Measurements from ENCODE around the gene STXBP6. TPM values are rescaled to one million over a fixed set of nuclear protein-coding genes. Genes with fewer than 3 reads are reported as not detected.

The STXBP6 gene
- total and polyA plus RNA-seq, 12 donors: 0.06 to 3.7 (median 0.68) TPM

DNA sequence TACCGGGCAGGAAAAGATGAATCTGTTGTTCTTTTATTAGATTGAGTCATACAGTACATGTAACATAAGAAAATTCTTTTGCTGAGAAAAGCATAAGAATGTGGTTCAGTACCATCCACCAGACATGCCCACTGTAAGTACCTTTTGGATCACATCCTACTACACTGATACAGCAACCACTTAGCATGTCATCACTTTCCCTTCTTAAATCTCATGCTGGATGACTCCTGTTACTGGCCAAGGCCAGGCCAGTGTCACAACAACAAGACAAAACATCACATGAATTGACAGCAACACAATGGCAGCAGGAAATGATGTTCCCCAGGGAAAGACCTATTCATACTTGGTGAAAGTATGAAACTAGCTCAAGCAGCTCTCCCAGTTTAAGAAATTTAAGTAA lies 46.4 kb downstream of the STXBP6 start:
- intact Hi-C loops (cut with DNase I): no loop called here
- no peak for DNase-seq

GRCh38 chr14:25001601-25002000 lies 48.3 kb downstream of the STXBP6 start:
- no peak overlapping the region for H3K4me3 ChIP-seq
- H3K9me3 ChIP-seq (replicated peaks in 1 of 3): no peaks in the 10 kb centered on the region
- H3K36me3 ChIP-seq (replicated peaks in 1 of 2): no peaks in the 10 kb centered on the region
- H3K4me1 ChIP-seq (replicated peaks in 1 of 2): no peaks in the 10 kb centered on the region
- H3K27ac ChIP-seq: no peak overlapping the region
- no peak for TF ChIP-seq POLR2A (IDR thresholded peaks at IDR 0.05)
- H3K27me3 ChIP-seq: no peaks in the 10 kb centered on the region
- 47 to 56% (median 52%) methylated on average over 2 of the region's 2 CpGs for WGBS, 4 donors
- intact Hi-C loops (cut with DNase I): no loop called here
- no peak for DNase-seq

More for the DNA sequence above, 46.4 kb downstream of the STXBP6 start:
- WGBS, 4 donors: 86 to 92% (median 88%) methylated on average over 1 of the region's 1 CpG
- no peaks in the 10 kb centered on the region for H3K27me3 ChIP-seq
- no peaks in the 10 kb centered on the region for H3K4me1 ChIP-seq (replicated peaks in 1 of 2)
- TF ChIP-seq CTCF (IDR thresholded peaks at IDR 0.05): no peak
- TF ChIP-seq POLR2A (IDR thresholded peaks at IDR 0.05): no peak
- H3K4me3 ChIP-seq: no peak overlapping the region
- no peaks in the 10 kb centered on the region for H3K9me3 ChIP-seq (replicated peaks in 1 of 3)
- no peaks in the 10 kb centered on the region for H3K36me3 ChIP-seq (replicated peaks in 1 of 2)
- H3K27ac ChIP-seq: no peak overlapping the region

GRCh38 chr14:25001156-25001555 lies 48.8 kb downstream of the STXBP6 start:
- 77 to 90% (median 85%) methylated on average over 1 of the region's 1 CpG for WGBS, 4 donors
- H3K27ac ChIP-seq: no peak overlapping the region
- no peaks in the 10 kb centered on the region for H3K27me3 ChIP-seq
- TF ChIP-seq POLR2A (IDR thresholded peaks at IDR 0.05) (no peak), CTCF (IDR thresholded peaks at IDR 0.05) (no peak)
- H3K36me3 ChIP-seq (replicated peaks in 1 of 2): no peaks in the 10 kb centered on the region
- H3K4me1 ChIP-seq (replicated peaks in 1 of 2): no peaks in the 10 kb centered on the region
- H3K4me3 ChIP-seq: no peak overlapping the region
- no peak for DNase-seq
- intact Hi-C loops (cut with DNase I): no loop called here
- H3K9me3 ChIP-seq (replicated peaks in 1 of 3): no peaks in the 10 kb centered on the region

DNA sequence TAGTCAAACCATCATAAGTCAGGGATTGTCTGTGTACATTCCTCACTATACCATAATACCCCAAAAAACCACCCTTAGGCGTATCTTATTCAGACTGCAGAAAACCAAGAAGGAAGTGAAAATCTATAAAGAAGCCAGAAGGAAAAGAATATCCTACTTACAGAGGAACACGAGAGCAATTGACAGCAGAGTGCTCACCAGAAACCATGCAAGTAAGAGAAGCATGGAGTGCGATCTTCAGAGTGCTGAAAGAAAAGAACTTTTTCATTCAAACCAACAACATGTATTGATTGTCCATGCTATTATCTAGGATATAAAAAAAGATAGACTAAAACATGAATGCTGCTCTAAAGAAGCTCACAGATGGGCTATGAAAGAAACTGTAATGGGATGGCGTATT lies 50.8 kb downstream of the STXBP6 start:
- no peaks in the 10 kb centered on the region for H3K27me3 ChIP-seq
- intact Hi-C loops (cut with DNase I): no loop called here
- H3K9me3 ChIP-seq (replicated peaks in 1 of 3): no peaks in the 10 kb centered on the region
- no peak for DNase-seq
- no peak overlapping the region for H3K4me3 ChIP-seq
- H3K27ac ChIP-seq: no peak overlapping the region
- H3K4me1 ChIP-seq (replicated peaks in 1 of 2): no peaks in the 10 kb centered on the region
- TF ChIP-seq CTCF (IDR thresholded peaks at IDR 0.05) (no peak), POLR2A (IDR thresholded peaks at IDR 0.05) (no peak)
- H3K36me3 ChIP-seq (replicated peaks in 1 of 2): no peaks in the 10 kb centered on the region
- 80 to 91% (median 88%) methylated on average over 4 of the region's 4 CpGs for WGBS, 4 donors

GRCh38 chr14:24996930-24997725 lies 52.8 kb downstream of the STXBP6 start:
- Histone ChIP-seq H3K36me3 (replicated peaks in 1 of 2) (no peaks in the 10 kb centered on the region), H3K4me1 (replicated peaks in 1 of 2) (no peaks in the 10 kb centered on the region), H3K4me3 (no peak overlapping the region), H3K9me3 (replicated peaks in 1 of 3) (no peaks in the 10 kb centered on the region), H3K27ac (no peak overlapping the region), H3K27me3 (no peaks in the 10 kb centered on the region)
- DNase-seq: no peak
- 81 to 83% (median 82%) methylated on average over 6 of the region's 6 CpGs for WGBS, 4 donors
- TF ChIP-seq POLR2A (IDR thresholded peaks at IDR 0.05) (no peak), CTCF (IDR thresholded peaks at IDR 0.05) (no peak)
- intact Hi-C loops (cut with DNase I): no loop called here
